RWPE2 (cell line): ENCODE results near the gene TEKTIP1.

Experiments
- ATAC-seq: fragments of 200-7000 bp; cut with Tn5 transposase; 3 replicates; pipeline ENCODE4 v1.9.1; 2021; ENCODE audit warnings: low read depth
- DNase-seq: peaks from one replicate; pipeline ENCODE4 v3.0.0-alpha.2; 2020; ENCODE audit warnings: low spot score
- H3K27ac ChIP-seq: fragments of 450-650 bp; 2 replicates; pipeline ENCODE4 v1.5.1; 2017; ENCODE audit warnings: mild to moderate bottlenecking; ENCODE audit not compliant: poor library complexity, severe bottlenecking
- H3K27me3 ChIP-seq: fragments of 250-450 bp; sonication (Bioruptor Pico); 2 replicates; pipeline ENCODE4 v1.5.1; 2021; ENCODE audit warnings: mild to moderate bottlenecking, moderate library complexity; ENCODE audit not compliant: insufficient read depth, poor library complexity, severe bottlenecking
- H3K36me3 ChIP-seq: fragments of 250-450 bp; sonication (Bioruptor Pico); 2 replicates; pipeline ENCODE4 v1.5.1; 2020; ENCODE audit warnings: low read depth, mild to moderate bottlenecking, moderate library complexity
- H3K4me1 ChIP-seq: fragments of 250-450 bp; sonication (Bioruptor Pico); 2 replicates; pipeline ENCODE4 v1.5.1; 2021; ENCODE audit warnings: mild to moderate bottlenecking, moderate library complexity; ENCODE audit not compliant: insufficient read depth, poor library complexity, severe bottlenecking
- H3K4me3 ChIP-seq: fragments of 250-450 bp; sonication (Bioruptor Pico); 2 replicates; pipeline ENCODE4 v1.5.1; 2021; ENCODE audit warnings: mild to moderate bottlenecking, moderate library complexity; ENCODE audit not compliant: severe bottlenecking
- H3K9me3 ChIP-seq: fragments of 250-450 bp; sonication (Bioruptor Pico); 2 replicates; pipeline ENCODE4 v1.5.1; 2021; ENCODE audit warnings: mild to moderate bottlenecking, moderate library complexity; ENCODE audit not compliant: severe bottlenecking
- TF ChIP-seq, protein P1 (sequence below): fragments of 450-650 bp; IDR thresholded peaks from one replicate; pipeline ENCODE4 v1.5.1; 2017; ENCODE audit warnings: mild to moderate bottlenecking, moderate library complexity; ENCODE audit not compliant: poor library complexity, severe bottlenecking

TEKTIP1 gene

DNA sequence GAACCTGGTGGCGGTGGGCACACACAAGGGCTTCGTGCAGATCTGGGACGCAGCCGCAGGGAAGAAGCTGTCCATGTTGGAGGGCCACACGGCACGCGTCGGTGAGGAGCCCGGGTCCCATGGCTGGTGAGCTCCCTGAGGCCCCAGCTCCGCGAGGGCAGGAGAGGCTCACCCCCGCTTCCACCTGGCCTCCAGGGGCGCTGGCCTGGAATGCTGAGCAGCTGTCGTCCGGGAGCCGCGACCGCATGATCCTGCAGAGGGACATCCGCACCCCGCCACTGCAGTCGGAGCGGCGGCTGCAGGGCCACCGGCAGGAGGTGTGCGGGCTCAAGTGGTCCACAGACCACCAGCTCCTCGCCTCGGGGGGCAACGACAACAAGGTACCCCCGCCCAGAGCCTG lies 7.3 kb upstream of the TEKTIP1 start:
- Histone ChIP-seq H3K4me1 (no peaks in the 10 kb centered on the region), H3K9me3 (no peaks in the 10 kb centered on the region), H3K27ac (no peak overlapping the region), H3K36me3 (peaks cover 39% of the 10 kb centered on the region), H3K27me3 (no peaks in the 10 kb centered on the region), H3K4me3 (no peak overlapping the region)
- no peak for DNase-seq
- ATAC-seq = no peak
- TF ChIP-seq, protein P1, sequence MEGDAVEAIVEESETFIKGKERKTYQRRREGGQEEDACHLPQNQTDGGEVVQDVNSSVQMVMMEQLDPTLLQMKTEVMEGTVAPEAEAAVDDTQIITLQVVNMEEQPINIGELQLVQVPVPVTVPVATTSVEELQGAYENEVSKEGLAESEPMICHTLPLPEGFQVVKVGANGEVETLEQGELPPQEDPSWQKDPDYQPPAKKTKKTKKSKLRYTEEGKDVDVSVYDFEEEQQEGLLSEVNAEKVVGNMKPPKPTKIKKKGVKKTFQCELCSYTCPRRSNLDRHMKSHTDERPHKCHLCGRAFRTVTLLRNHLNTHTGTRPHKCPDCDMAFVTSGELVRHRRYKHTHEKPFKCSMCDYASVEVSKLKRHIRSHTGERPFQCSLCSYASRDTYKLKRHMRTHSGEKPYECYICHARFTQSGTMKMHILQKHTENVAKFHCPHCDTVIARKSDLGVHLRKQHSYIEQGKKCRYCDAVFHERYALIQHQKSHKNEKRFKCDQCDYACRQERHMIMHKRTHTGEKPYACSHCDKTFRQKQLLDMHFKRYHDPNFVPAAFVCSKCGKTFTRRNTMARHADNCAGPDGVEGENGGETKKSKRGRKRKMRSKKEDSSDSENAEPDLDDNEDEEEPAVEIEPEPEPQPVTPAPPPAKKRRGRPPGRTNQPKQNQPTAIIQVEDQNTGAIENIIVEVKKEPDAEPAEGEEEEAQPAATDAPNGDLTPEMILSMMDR = no peak

DNA sequence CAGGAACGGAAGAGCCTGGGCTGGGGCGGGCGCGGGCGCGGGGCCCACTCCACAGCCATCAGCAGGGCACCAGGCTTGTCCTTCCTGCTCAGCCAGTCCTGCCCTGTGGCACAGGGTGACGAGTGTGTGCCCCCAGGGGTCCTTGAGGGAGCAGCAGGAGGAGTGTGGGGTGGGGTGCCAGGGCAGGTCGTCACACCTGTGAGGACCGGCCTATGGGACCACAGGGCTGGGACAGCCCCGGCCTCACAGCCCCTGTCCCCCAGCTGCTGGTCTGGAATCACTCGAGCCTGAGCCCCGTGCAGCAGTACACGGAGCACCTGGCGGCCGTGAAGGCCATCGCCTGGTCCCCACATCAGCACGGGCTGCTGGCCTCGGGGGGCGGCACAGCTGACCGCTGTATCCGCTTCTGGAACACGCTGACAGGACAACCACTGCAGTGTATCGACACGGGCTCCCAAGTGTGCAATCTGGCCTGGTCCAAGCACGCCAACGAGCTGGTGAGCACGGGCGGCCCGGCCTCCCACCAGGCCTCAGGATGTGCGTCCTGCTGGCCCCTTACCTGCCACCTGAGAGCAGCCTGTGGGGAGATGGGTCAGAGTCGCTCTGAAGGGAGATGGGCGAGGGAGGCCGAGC lies 6.7 kb upstream of the TEKTIP1 start:
- Histone ChIP-seq H3K4me3 (no peak overlapping the region), H3K27me3 (no peaks in the 10 kb centered on the region), H3K9me3 (no peaks in the 10 kb centered on the region), H3K4me1 (no peaks in the 10 kb centered on the region), H3K36me3 (peaks cover 33% of the 10 kb centered on the region), H3K27ac (no peak overlapping the region)
- TF ChIP-seq, protein P1 = no peak
- DNase-seq = no peak
- no peak for ATAC-seq

DNA sequence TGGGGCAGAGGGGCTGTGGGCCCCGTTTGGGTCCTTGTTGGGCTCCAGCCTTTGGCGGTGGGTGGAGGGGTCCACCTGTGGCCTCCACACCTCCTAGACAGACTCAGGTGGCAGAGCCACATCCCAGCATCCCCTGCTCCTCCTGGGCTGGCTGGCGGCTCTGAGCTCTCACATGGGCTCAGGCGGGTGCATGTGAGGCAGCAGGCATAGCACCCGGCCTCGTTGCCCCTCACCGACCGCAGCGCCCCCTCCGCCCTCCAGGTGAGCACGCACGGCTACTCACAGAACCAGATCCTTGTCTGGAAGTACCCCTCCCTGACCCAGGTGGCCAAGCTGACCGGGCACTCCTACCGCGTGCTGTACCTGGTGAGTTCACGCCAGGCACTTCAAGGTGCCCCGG lies 5.9 kb upstream of the TEKTIP1 start:
- ATAC-seq = no peak
- Histone ChIP-seq H3K9me3 (no peaks in the 10 kb centered on the region), H3K27ac (no peak overlapping the region), H3K4me3 (no peak overlapping the region), H3K36me3 (peaks cover 28% of the 10 kb centered on the region), H3K27me3 (no peaks in the 10 kb centered on the region), H3K4me1 (no peaks in the 10 kb centered on the region)
- DNase-seq = no peak
- TF ChIP-seq, protein P1 = no peak

DNA sequence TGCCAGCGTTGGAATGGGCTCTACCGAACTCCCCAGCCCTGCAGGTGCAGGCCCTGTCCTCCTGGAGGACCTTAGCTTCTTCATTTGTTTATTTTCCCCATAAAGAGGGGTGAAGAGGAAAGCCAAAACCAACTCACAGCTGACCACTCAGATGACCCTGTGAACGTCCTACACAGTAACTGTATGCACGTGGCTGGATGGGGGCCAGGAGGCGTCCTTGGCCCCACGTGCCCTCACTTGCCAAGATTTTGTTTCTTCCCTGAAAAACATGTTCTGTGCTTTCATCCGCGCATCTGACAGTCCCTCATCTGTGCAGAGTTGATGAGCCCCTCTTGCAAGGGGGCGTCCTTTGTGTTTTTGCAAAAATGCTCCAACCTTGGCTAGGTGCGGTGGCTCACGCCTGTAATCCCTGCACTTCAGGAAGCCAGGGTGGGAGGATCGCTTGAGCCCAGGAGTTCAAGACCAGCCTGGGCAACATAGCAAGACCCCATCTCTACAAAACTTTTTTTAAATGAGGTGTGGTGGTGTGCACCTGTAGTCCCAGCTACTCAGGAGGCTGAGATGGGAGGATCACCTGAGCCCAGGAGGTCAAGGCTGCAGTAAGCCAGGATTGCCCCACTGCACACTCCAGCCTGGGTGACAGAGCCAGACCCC lies 5.3 kb upstream of the TEKTIP1 start:
- Histone ChIP-seq H3K27ac (no peak overlapping the region), H3K36me3 (peaks cover 28% of the 10 kb centered on the region), H3K9me3 (no peaks in the 10 kb centered on the region), H3K4me3 (no peak overlapping the region), H3K27me3 (no peaks in the 10 kb centered on the region), H3K4me1 (no peaks in the 10 kb centered on the region)
- ATAC-seq = no peak
- TF ChIP-seq, protein P1 = no peak
- no peak for DNase-seq
